Progenitor cell of endocrine pancreas (in vitro differentiated cells): ENCODE measurements around the gene NARF. TPM values are rescaled to one million over a fixed set of nuclear protein-coding genes. Genes with fewer than 3 reads are reported as not detected.

Source experiments
- DNase-seq: peaks from one replicate; pipeline ENCODE4 v3.0.0; 2021; ENCODE audit warnings: low spot score; ENCODE audit not compliant: unreplicated experiment
- H3K27ac Mint-ChIP-seq: 2 replicates; pipeline ENCODE4 v1.8.0; 2021; ENCODE audit warnings: mild to moderate bottlenecking, moderate library complexity, mixed read lengths
- H3K27me3 Mint-ChIP-seq: 2 replicates; pipeline ENCODE4 v1.8.0; 2021; ENCODE audit warnings: mixed read lengths
- H3K36me3 Mint-ChIP-seq: 2 replicates; pipeline ENCODE4 v1.8.0; 2022; ENCODE audit warnings: mixed read lengths; ENCODE audit not compliant: insufficient read depth
- H3K4me1 Mint-ChIP-seq: 2 replicates; pipeline ENCODE4 v1.8.0; 2021; ENCODE audit warnings: low read depth, mixed read lengths
- H3K4me3 Mint-ChIP-seq: 2 replicates; pipeline ENCODE4 v1.8.0; 2021; ENCODE audit warnings: low read depth, mild to moderate bottlenecking, moderate library complexity, mixed read lengths
- H3K9me3 Mint-ChIP-seq: 2 replicates; pipeline ENCODE4 v1.8.0; 2021; ENCODE audit warnings: low read depth, mixed read lengths
- total RNA-seq: library from RNA; stranded (reverse); gene quantifications from 2 replicates; pipeline ENCODE4 v1.2.1, GENCODE V29; 2021
- TF ChIP-seq, protein P1 (sequence below): fragments of 200-600 bp; sonication (generic); IDR thresholded peaks from one replicate; pipeline ENCODE4 v1.5.0; 2021; ENCODE audit warnings: antibody characterized with exemption, mild to moderate bottlenecking; ENCODE audit not compliant: unreplicated experiment

The NARF gene
- total RNA-seq, 1 donor from 2014 or later, result 94.0 TPM

DNA sequence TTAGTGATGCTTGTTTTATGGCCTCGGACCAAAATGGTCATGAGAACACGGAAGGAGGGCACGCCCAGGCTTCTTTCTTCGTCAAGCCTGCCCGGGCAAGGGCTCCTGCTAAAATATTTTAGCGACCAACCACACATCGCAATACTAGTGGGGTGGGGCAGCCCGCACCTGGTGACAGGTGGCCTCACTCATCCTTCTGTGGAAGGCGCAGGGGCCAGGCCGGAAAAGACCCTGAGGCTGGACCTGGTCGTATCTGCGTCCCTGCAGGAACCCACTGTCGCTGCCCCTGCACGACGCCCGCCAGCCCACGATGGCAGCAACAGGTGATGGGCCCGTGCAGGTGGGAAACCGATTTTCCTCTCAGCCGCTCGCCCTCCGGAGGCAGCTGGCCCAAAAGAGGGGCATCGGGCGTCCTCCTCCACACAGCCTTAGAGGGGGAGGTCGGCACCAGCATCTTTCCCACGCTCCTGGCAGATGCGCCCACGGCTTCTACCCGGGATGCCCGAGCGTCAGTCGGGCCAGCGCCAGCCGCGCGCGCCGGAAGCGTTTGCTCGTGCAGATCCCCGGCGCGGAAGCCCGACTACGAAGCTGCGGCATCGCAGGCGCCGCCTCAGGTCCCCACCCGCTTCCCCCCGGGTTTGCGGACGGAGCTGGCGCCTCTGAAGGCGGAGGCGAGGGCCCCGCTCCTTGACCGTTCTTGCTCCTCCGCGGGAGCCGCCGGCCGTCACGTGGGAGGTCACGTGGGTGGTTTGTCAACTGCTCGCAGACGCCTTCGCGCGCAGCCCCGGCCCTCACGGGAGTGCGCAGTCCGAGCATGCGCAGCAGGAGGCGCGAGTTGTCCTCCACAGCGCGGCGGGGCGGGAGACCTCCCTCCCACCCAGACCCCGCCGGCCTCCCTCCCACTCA is 38.2 kb downstream of the NARF start:
- peaks cover 4% of the 10 kb centered on the region for H3K27me3 Mint-ChIP-seq
- TF ChIP-seq, protein P1, sequence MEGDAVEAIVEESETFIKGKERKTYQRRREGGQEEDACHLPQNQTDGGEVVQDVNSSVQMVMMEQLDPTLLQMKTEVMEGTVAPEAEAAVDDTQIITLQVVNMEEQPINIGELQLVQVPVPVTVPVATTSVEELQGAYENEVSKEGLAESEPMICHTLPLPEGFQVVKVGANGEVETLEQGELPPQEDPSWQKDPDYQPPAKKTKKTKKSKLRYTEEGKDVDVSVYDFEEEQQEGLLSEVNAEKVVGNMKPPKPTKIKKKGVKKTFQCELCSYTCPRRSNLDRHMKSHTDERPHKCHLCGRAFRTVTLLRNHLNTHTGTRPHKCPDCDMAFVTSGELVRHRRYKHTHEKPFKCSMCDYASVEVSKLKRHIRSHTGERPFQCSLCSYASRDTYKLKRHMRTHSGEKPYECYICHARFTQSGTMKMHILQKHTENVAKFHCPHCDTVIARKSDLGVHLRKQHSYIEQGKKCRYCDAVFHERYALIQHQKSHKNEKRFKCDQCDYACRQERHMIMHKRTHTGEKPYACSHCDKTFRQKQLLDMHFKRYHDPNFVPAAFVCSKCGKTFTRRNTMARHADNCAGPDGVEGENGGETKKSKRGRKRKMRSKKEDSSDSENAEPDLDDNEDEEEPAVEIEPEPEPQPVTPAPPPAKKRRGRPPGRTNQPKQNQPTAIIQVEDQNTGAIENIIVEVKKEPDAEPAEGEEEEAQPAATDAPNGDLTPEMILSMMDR, result no peak
- DNase-seq, result peak; percentile 89
- H3K9me3 Mint-ChIP-seq, result no peaks in the 10 kb centered on the region
- no peak overlapping the region for H3K27ac Mint-ChIP-seq
- peak overlapping the region; percentile 64 for H3K4me3 Mint-ChIP-seq
- H3K36me3 Mint-ChIP-seq, result no peaks in the 10 kb centered on the region
- peaks cover 7% of the 10 kb centered on the region for H3K4me1 Mint-ChIP-seq

DNA sequence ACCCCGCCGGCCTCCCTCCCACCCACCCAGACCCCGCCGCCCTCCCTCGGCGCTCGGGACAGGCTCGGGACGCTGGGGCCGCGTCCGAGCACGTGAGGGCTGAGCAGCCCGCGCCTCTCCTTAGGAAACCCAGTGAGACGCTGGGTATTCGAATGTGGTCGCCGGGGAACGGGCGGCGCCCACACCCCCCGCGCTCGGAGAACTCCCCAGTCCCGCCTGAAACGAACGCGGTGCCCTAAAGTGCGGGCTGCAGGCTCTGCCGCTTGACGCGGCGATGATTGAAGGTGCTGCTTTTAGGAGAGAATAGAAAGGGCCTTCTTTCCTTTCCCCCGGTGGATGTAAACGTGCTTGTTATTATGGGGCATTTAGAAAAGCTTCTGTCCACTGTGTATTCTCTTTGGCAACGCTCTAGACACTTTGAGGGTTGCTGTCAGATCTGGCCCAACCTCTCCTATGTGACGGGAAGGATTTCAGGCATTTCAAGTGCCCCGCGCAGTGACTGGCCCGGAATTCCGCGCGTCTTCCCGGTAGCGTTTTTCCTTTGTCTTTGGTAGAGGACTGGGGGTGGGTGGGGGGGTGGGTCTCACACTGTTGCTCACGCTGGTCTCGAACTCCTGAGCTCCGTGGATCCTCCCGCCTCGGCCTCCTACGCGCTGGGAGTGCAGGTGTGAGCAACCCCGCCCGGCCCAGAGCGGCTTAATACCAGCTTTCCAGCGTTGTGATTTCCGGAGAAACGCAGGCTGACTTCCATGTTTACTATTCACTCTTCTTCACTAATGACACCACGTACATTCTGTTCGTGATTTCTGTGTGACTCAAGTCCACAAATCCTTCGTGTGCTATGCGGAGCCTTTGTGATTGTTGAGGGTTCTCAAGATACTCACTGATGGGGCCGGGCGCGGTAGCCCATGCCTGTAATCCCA is 39.2 kb downstream of the NARF start:
- peaks cover 4% of the 10 kb centered on the region for H3K27me3 Mint-ChIP-seq
- no peaks in the 10 kb centered on the region for H3K36me3 Mint-ChIP-seq
- H3K4me1 Mint-ChIP-seq, result peaks cover 7% of the 10 kb centered on the region
- H3K4me3 Mint-ChIP-seq, result peak overlapping the region; percentile 82
- DNase-seq, result no peak
- H3K27ac Mint-ChIP-seq, result peak overlapping the region; percentile 93
- TF ChIP-seq, protein P1, result no peak
- H3K9me3 Mint-ChIP-seq, result no peaks in the 10 kb centered on the region

DNA sequence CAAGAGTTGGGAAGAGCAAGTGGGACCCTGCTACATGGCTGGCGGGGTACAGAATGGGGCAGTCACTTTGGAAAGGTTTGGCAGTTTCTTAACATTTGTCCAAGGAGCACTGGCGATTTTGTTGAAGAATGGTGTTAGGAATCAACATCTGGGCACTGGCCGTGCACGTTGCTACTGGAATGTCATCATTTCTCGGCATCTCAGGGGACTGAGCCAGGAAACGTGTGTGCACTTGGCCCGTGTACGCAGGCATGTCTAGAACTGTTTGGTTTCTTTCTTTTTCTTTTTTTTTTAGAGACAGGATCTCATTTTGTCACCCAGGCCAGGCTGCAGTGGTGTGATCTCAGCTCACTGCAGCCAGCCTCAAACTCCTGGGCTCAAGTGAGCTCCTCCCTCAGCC is 43.7 kb downstream of the NARF start:
- Mint-ChIP-seq H3K9me3 (no peaks in the 10 kb centered on the region), H3K27me3 (peaks cover 4% of the 10 kb centered on the region), H3K4me1 (peaks cover 4% of the 10 kb centered on the region), H3K27ac (no peak overlapping the region), H3K36me3 (no peaks in the 10 kb centered on the region), H3K4me3 (no peak overlapping the region)
- no peak for DNase-seq
- TF ChIP-seq, protein P1, result no peak

DNA sequence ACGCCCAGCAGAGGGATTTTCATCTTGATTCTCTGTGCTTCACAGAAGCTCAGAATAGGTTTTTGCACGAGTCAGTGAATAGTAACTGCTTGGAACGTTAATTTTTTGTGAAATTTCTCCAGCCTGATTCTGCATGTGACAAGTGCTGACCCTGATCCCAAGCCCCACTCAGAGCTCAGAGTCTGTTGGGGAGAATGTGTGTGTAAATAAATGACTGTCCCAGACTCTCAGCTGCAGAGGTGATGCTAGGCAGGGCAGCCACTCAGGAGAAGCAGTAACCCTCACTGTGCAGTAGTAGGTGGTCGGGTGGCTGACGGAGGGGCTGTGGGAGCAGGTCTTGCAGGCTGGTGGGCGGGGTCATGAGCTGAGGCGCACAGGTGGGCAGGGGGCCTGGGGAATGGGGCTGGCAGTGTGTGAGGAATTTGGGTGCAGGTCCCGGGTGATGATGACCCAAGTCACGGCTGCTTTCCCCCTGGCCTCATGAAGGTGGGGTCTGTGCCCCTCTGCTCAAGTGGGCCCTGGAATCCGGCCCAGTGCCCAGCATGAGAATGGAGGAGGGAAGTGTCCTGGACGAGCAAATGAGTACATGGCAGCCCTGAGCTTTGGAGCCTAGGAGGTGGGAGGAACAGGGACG is 44.7 kb downstream of the NARF start:
- TF ChIP-seq, protein P1, result no peak
- Mint-ChIP-seq H3K36me3 (no peaks in the 10 kb centered on the region), H3K27ac (no peak overlapping the region), H3K27me3 (peaks cover 4% of the 10 kb centered on the region), H3K4me1 (no peaks in the 10 kb centered on the region), H3K9me3 (no peaks in the 10 kb centered on the region), H3K4me3 (no peak overlapping the region)
- no peak for DNase-seq
